Left lobe of liver (tissue), 2 donors: ENCODE data around the gene EVPLL. TPM values are rescaled to one million over a fixed set of nuclear protein-coding genes. Genes with fewer than 3 reads are reported as not detected.
"Not testable (repeated sequence)": the region's sequence is repeated elsewhere in the genome, so short reads cannot be mapped to it uniquely, and the experiment has no call there.

Experiments
- ATAC-seq: fragments of 200-7000 bp; cut with Tn5 transposase; one replicate; pipeline ENCODE4 v1.9.1; 2020; ENCODE audit warnings: mild to moderate bottlenecking, moderate library complexity
- DNase-seq: peaks from one replicate; pipeline ENCODE4 v3.0.0-alpha.2; 2020; ENCODE audit warnings: low spot score
- total RNA-seq: library from RNA; stranded (reverse); gene quantifications from one replicate; pipeline ENCODE4 v1.2.1, GENCODE V29; 2021
- donor health status: DM: no; HTN: no; CAD: no; lungs with moderate emphysema.
- donor health status: DM: no; HTN: yes; CAD: no.

EVPLL gene
- total RNA-seq, 1 donor from 2014 or later = 2.2 TPM

DNA sequence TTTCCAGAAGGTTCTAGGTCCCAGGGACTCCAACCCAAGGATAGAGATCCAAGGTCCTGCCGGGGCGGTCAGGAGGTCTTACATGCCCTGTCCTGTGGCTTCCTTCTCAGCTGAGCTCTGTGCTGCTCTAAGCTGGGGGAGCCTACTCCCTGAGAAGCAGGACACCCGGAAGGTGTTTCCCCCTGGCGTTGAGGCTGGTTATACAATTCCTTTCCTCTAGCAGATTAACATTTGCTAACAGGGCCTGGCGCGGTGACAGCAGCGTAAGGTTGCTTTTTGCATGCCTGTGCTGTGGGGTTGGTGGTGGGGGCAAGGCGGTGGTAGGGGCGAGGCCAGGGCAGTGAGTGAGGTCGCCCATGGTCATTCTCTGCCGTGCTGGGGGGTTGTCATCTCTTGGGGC, 43.9 kb downstream of the EVPLL start:
- not testable (repeated sequence) for ATAC-seq, DNase-seq

DNA sequence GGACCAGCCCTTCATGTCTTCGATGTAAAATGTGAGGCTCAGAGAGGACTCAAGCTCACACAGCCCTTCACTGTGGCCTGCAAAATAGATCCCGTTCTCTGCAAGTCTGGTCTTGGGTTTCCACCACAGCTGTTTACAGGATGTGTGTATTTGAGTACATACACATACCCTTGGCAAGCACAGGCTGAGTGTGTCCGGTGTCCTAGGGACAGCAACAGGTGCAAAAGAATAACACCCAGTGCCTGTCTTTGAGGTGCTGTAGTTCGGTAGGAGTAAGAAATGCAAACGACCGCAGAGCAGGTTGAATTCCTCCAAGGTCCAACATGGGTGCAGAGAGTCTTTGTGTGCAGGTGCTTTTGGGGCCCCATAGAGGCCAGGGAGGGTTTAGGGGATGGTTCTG, 44.9 kb downstream of the EVPLL start:
- DNase-seq, ATAC-seq: not testable (repeated sequence)

DNA sequence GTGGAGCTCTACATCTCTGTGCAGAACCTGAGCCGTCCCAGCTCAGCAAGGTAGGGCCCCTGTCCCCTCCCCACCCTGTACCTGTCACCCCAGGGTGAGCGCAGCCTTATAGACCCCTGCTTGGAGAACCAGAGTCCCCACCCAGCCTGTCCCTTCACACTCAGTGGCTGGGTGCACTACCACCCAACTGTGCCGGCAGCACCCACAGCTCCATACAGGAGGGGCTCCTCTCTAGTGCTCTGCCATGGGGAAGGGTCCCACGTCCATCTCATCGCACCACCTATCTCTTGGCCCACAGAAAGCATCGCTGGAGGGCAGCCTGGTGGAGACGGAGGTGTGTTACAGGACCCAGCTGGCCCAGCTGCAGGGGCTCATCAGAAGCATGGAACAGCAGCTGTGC, 45.4 kb downstream of the EVPLL start:
- not testable (repeated sequence) for ATAC-seq, DNase-seq

DNA sequence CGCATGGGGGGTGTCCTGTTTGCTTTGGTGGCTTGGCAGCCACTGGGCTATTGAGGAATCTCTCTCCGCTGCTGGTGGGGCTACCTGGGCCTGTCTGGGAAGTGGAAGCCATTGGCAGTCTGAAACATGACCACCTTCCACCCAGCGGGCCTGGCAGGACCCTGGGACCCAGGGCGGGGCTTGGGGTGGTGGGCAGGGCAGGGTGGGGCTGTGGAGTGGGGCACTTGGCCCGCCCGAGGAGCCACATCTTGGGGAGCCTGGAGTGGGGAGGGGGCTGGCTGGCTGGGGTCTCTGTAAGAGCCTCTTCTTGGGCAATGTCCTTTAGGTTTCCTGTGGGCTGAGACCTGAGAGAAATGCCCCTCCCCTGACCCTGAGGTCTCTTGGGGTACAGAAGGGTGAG, 48.0 kb downstream of the EVPLL start:
- not testable (repeated sequence) for ATAC-seq, DNase-seq

DNA sequence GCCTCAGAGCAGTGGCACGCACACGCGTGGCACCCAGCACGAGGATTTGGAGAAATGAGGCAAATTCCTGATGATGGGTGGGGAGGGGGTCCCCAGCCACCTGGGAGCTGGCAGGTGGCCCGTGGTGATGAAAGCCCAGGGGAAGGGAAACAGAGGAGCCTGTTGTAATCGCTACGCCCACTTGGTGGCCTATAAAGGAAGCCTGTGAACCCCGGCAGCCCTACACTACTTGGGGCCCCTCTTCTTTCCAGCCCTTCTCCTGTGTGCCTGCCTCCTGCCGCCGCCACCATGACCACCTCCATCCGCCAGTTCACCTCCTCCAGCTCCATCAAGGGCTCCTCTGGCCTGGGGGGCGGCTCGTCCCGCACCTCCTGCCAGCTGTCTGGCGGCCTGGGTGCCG, 49.1 kb downstream of the EVPLL start:
- not testable (repeated sequence) for DNase-seq, ATAC-seq

DNA sequence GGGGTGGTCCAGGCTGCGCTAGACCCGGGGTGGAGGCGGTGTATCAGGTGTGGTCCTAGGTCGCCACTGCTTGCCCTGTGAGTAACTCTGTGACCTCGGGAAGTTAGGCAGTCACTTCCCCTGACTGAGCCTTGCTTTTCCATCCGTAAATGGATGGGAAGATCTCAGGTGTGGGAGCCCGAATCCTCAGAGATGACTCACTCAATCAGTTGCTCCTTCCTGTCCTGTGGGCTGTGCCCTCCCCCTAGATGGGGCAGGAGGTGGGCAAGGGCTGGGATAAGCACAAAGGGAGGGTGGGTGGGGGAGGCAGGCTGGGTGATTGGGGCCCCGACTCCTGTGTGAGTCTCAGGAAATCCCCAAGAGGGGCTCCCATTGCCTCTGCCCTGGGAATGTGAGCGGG, 54.6 kb downstream of the EVPLL start:
- not testable (repeated sequence) for ATAC-seq, DNase-seq

Other genes with a start within 250 kb of the EVPLL start
- gene ALKBH5, start 193.9 kb upstream of the EVPLL start, total RNA-seq = 69.2 TPM
- 3.3 TPM for gene LLGL1, start 152.1 kb upstream of the EVPLL start, total RNA-seq
- gene FLII, start 119.0 kb upstream of the EVPLL start, total RNA-seq = 102 TPM
- gene MIEF2, start 117.1 kb upstream of the EVPLL start, total RNA-seq = 6.4 TPM
- 19.8 TPM for gene TOP3A, start 62.8 kb upstream of the EVPLL start, total RNA-seq
- 5.1 TPM for gene SMCR8, start 62.5 kb upstream of the EVPLL start, total RNA-seq
- 439 TPM for gene SHMT1, start 14.2 kb upstream of the EVPLL start, total RNA-seq
- 0.18 TPM for gene LGALS9C, start 99.0 kb downstream of the EVPLL start, total RNA-seq